ENCODE data around the gene PCDHGA2. TPM values are rescaled to one million over a fixed set of nuclear protein-coding genes. Genes with fewer than 3 reads are reported as not detected.
"Not testable (repeated sequence)": the region's sequence is repeated elsewhere in the genome, so short reads cannot be mapped to it uniquely, and the experiment has no call there.

The PCDHGA2 gene
- polyA plus RNA-seq, 1 experiment = 6.7 TPM

DNA sequence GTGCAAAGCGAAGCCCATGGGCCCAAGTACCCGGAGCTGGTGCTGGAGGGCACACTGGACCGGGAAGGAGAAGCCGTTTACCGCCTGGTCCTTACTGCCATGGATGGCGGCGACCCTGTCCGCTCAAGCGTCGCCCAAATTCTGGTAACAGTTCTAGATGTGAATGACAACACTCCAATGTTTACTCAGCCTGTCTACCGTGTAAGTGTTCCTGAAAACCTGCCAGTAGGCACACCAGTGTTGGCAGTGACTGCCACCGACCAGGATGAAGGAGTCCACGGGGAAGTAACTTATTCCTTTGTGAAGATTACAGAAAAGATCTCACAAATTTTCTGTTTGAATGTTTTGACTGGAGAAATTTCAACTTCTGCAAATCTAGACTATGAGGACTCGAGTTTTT, 36.1 kb downstream of the PCDHGA2 start:
- no peak for DNase-seq (ENCODE audit: low read depth)
- TF ChIP-seq, protein P1, sequence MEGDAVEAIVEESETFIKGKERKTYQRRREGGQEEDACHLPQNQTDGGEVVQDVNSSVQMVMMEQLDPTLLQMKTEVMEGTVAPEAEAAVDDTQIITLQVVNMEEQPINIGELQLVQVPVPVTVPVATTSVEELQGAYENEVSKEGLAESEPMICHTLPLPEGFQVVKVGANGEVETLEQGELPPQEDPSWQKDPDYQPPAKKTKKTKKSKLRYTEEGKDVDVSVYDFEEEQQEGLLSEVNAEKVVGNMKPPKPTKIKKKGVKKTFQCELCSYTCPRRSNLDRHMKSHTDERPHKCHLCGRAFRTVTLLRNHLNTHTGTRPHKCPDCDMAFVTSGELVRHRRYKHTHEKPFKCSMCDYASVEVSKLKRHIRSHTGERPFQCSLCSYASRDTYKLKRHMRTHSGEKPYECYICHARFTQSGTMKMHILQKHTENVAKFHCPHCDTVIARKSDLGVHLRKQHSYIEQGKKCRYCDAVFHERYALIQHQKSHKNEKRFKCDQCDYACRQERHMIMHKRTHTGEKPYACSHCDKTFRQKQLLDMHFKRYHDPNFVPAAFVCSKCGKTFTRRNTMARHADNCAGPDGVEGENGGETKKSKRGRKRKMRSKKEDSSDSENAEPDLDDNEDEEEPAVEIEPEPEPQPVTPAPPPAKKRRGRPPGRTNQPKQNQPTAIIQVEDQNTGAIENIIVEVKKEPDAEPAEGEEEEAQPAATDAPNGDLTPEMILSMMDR (IDR thresholded peaks at IDR 0.05; ENCODE audit: insufficient read depth, low read depth, low read length) = no peak
- no peaks in the 10 kb centered on the region for H3K36me3 ChIP-seq (ENCODE audit: control insufficient read depth, insufficient read depth, low read length)
- POLR2A ChIA-PET = no interaction called here
- H3K4me3 ChIP-seq (ENCODE audit: low read depth, low read length) = no peak overlapping the region
- no peaks in the 10 kb centered on the region; the same call in 1 of the 2 replicates for H3K27me3 ChIP-seq (ENCODE audit: control insufficient read depth, insufficient read depth, low read length)
- CTCF ChIA-PET = interaction anchor here (0.9 to 2.2 kb wide), 16 partner anchors 10 to 193 kb away, joined by 3 to 14 read pairs (median 4); partner anchors contain the start of genes PCDHGA10, PCDHGA11, PCDHGA4 and PCDHGA5

DNA sequence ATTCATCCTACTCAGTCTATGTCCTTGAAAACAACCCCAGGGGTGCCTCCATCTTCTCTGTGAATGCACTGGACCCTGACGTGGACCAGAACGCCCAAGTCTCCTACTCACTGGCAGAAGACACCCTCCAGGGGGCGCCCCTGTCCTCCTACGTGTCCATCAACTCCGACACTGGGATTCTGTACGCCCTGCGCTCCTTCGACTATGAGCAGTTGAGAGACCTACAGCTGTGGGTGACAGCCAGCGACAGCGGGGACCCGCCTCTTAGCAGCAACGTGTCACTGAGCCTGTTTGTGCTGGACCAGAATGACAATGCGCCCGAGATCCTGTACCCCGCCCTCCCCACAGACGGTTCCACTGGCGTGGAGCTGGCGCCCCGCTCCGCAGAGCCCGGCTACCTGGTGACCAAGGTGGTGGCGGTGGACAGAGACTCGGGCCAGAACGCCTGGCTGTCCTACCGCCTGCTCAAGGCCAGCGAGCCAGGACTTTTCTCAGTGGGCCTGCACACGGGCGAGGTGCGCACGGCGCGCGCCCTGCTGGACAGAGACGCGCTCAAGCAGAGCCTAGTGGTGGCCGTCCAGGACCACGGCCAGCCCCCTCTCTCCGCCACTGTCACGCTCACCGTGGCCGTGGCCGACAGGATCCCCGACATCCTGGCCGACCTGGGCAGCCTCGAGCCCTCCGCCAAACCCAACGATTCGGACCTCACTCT, 37.0 kb downstream of the PCDHGA2 start:
- H3K27me3 ChIP-seq (ENCODE audit: control insufficient read depth, insufficient read depth, low read length); DNase-seq (ENCODE audit: low read depth); POLR2A ChIA-PET; H3K36me3 ChIP-seq (ENCODE audit: control insufficient read depth, insufficient read depth, low read length); H3K4me3 ChIP-seq (ENCODE audit: low read depth, low read length): not testable (repeated sequence)
- CTCF ChIA-PET = interaction anchor here (0.9 to 1.9 kb wide), 5 partner anchors 11 to 192 kb away, joined by 3 to 7 read pairs (median 4); partner anchors contain the start of gene TAF7

DNA sequence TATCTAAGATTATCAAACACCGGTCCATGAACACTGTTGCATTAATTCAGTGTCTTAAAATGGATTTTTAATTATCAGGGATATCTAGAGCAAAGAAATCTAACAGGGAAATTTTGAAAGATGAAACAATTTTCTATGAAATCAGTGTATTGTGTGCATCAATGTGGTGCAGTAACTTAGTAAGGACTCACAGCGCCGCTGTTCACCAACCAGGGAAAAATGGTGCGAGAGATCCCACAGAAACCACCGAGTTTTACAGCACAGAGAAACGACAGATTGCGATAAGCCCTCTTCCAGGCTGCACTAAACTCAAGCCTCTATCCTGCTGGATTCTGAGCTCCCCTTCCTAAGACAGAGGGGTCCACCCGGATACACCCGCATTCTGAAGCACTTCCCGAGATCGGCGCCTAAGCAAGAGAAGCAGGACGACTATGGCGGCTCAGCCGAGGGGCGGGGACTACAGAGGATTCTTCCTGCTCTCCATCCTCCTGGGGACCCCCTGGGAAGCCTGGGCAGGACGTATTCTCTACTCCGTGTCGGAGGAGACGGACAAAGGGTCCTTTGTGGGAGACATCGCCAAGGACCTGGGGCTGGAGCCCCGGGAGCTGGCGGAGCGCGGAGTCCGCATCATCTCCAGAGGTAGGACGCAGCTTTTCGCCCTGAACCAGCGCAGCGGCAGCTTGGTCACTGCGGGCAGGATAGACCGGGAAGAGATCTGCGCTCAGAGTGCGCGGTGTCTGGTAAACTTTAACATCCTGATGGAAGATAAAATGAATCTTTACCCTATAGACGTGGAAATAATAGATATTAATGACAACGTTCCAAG, 44.1 kb downstream of the PCDHGA2 start, which contains the start of gene PCDHGA7:
TSS of gene PCDHGA7 (plus strand) at position 274 of the 826 bp plus-strand sequence. CDS start at position 432, 158 bp downstream.
- Histone ChIP-seq H3K27me3 (ENCODE audit: control insufficient read depth, insufficient read depth, low read length) (no peaks in the 10 kb centered on the region), H3K36me3 (ENCODE audit: control insufficient read depth, insufficient read depth, low read length) (no peaks in the 10 kb centered on the region; the same call in 1 of the 2 replicates), H3K4me3 (ENCODE audit: low read depth, low read length) (peak within 1 kb of the TSS; percentile 54)
- ChIA-PET POLR2A (interaction anchor here (0.6 kb wide), 1 partner anchor 135 kb away, joined by 8 read pairs; no protein-coding TSS in a partner anchor), CTCF (interaction anchor here (0.8 to 1.6 kb wide), 8 partner anchors 12 to 183 kb away, joined by 3 to 11 read pairs (median 4); partner anchors contain the start of genes PCDHGA2, PCDHGA5, PCDHGB5 and TAF7)
- no peak for DNase-seq (ENCODE audit: low read depth)
- TF ChIP-seq, protein P1 (IDR thresholded peaks at IDR 0.05; ENCODE audit: insufficient read depth, low read depth, low read length) = peak; percentile 68

DNA sequence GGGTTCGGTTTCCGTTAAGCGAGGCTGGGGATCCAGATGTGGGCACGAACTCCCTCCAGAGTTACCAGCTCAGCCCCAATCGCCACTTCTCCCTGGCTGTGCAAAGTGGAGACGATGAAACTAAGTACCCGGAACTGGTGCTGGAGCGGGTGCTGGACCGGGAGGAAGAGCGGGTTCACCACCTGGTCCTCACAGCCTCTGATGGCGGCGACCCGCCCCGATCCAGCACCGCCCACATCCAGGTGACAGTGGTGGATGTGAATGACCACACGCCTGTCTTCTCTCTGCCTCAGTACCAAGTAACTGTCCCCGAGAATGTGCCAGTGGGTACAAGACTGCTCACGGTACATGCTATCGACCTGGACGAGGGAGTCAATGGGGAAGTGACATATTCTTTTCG, 44.8 kb downstream of the PCDHGA2 start:
- H3K36me3 ChIP-seq (ENCODE audit: control insufficient read depth, insufficient read depth, low read length) = no peaks in the 10 kb centered on the region; the same call in 1 of the 2 replicates
- H3K27me3 ChIP-seq (ENCODE audit: control insufficient read depth, insufficient read depth, low read length) = no peaks in the 10 kb centered on the region
- POLR2A ChIA-PET = interaction anchor here (0.6 kb wide), 1 partner anchor 135 kb away, joined by 8 read pairs; no protein-coding TSS in a partner anchor
- TF ChIP-seq, protein P1 (IDR thresholded peaks at IDR 0.05; ENCODE audit: insufficient read depth, low read depth, low read length) = no peak
- CTCF ChIA-PET = interaction anchor here (0.8 to 1.6 kb wide), 8 partner anchors 12 to 183 kb away, joined by 3 to 11 read pairs (median 4); partner anchors contain the start of genes PCDHGA2, PCDHGA5, PCDHGB5 and TAF7
- H3K4me3 ChIP-seq (ENCODE audit: low read depth, low read length) = peak overlapping the region; percentile 54
- no peak for DNase-seq (ENCODE audit: low read depth)

DNA sequence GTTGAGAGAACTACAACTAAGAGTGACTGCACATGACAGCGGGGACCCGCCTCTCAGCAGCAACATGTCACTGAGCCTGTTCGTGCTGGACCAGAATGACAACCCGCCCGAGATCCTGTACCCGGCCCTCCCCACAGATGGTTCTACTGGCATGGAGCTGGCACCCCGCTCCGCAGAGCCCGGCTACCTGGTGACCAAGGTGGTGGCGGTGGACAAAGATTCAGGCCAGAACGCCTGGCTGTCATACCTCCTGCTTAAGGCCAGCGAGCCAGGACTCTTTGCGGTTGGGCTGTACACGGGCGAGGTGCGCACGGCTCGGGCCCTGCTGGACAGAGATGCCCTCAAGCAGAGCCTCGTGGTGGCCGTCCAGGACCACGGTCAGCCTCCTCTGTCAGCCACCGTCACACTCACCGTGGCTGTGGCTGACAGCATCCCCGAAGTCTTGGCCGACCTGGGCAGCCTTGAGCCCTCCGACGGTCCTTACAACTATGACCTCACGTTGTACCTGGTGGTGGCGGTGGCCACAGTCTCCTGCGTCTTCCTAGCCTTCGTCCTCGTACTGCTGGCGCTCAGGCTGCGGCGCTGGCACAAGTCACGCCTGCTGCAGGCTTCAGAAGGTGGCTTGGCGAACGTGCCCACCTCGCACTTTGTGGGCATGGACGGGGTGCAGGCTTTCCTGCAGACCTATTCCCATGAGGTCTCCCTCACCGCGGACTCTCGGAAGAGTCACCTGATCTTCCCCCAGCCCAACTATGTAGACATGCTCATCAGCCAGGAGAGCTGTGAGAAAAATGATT, 46.1 kb downstream of the PCDHGA2 start:
- no peak overlapping the region for H3K4me3 ChIP-seq (ENCODE audit: low read depth, low read length)
- ChIA-PET CTCF (interaction anchor here (4.1 kb wide), 1 partner anchor 14 kb away, joined by 16 read pairs; the partner anchor contains the start of gene PCDHGB3), POLR2A (no interaction called here)
- no peaks in the 10 kb centered on the region for H3K27me3 ChIP-seq (ENCODE audit: control insufficient read depth, insufficient read depth, low read length)
- no peak for DNase-seq (ENCODE audit: low read depth)
- H3K36me3 ChIP-seq (ENCODE audit: control insufficient read depth, insufficient read depth, low read length) = no peaks in the 10 kb centered on the region; the same call in 1 of the 2 replicates
- TF ChIP-seq, protein P1 (IDR thresholded peaks at IDR 0.05; ENCODE audit: insufficient read depth, low read depth, low read length) = no peak
